Spinal cord (tissue), 4 donors: ENCODE data around the gene DUSP19. TPM values are rescaled to one million over a fixed set of nuclear protein-coding genes. Genes with fewer than 3 reads are reported as not detected.

ENCODE experiments used
- polyA plus RNA-seq, 2 donors: library from polyadenylated mRNA; unstranded; fragments of 120-200 nt; gene quantifications; one replicate each; pipeline ENCODE4 v1.2.1, GENCODE V29; 2013; ENCODE audit not compliant: insufficient read length in 2 of 2
- small RNA-seq: library from RNA; depleted of rRNA; stranded (forward); fragments of <200 nt; gene quantifications from one replicate; pipeline ENCODE3, GENCODE V24; 2014; ENCODE audit warnings: low replicate concordance
- total RNA-seq, 2 donors: library from RNA; depleted of rRNA in 1 of 2; stranded (reverse); fragments of 120-200 nt in 1 of 2; fragments of >200 nt in 1 of 2; gene quantifications; one replicate each; pipeline versions ENCODE4 v1.2.3 to v1.2.4, GENCODE V29; 2013 to 2014

Gene DUSP19
- total and polyA plus RNA-seq, 4 donors, result 4.4 to 12.2 (median 5.4) TPM

Small RNAs within 50 kb of the gene (small RNA-seq; reads per million reads assigned to genes)
- gene RF00599, result not detected

Other genes starting within 250 kb of the DUSP19 start
- 10 to 100 TPM; 21.8 to 68.5 TPM for gene FRZB, start 212.1 kb upstream of the DUSP19 start, total RNA-seq
- 10 to 100 TPM; 32.0 to 33.4 TPM for gene FRZB, start 212.1 kb upstream of the DUSP19 start, polyA plus RNA-seq
- gene NCKAP1, start 40.3 kb upstream of the DUSP19 start, total RNA-seq, result 100 to 1,000 TPM; 139 to 245 TPM
- gene NCKAP1, start 40.3 kb upstream of the DUSP19 start, polyA plus RNA-seq, result 100 to 1,000 TPM; 136 to 161 TPM
- gene NUP35, start 45.7 kb downstream of the DUSP19 start, total RNA-seq, result 10 to 100 TPM; 30.8 to 37.4 TPM
- 10 to 100 TPM; 24.7 to 25.4 TPM for gene NUP35, start 45.7 kb downstream of the DUSP19 start, polyA plus RNA-seq